Body of pancreas (tissue), 4 donors: ENCODE data around the gene RBMS3. TPM values are rescaled to one million over a fixed set of nuclear protein-coding genes. Genes with fewer than 3 reads are reported as not detected.

Experiments
- ATAC-seq: fragments of 150-250 bp; one replicate; pipeline ENCODE4 v1.9.1; 2016
- DNase-seq, 4 donors: peaks; one replicate each; pipeline ENCODE4 v3.0.0-alpha.2; 2019
- H3K27ac ChIP-seq, 4 donors: fragments of 200-600 bp; sonication (generic); 1 replicate in 3 of 4; 2 replicates in 1 of 4; pipeline versions ENCODE4 v1.5.1 to v1.6.1; 2016 to 2019; ENCODE audit warnings: mild to moderate bottlenecking in 1 of 4, mixed read lengths in 1 of 4, moderate library complexity in 1 of 4
- H3K27me3 ChIP-seq, 2 donors: fragments of 200-600 bp; sonication (generic); one replicate each; pipeline ENCODE4 v1.6.0; 2016; ENCODE audit warnings: mild to moderate bottlenecking in 1 of 2
- H3K36me3 ChIP-seq, 2 donors: fragments of 200-600 bp; sonication (generic); replicated peaks in 1 of 2; 2 replicates each; pipeline ENCODE4 v1.5.1; 2016; ENCODE audit warnings: low read depth in 2 of 2; ENCODE audit not compliant: insufficient read depth in 1 of 2
- H3K4me1 ChIP-seq: fragments of 200-600 bp; sonication (generic); one replicate; pipeline ENCODE4 v1.6.0; 2016
- H3K4me3 ChIP-seq, 2 donors: fragments of 200-600 bp; sonication (generic); 1 replicate in 1 of 2; 2 replicates in 1 of 2; pipeline ENCODE4 v1.5.1; 2016 to 2019
- H3K9me3 ChIP-seq, 3 donors: fragments of 200-600 bp; sonication (generic); 1 replicate in 2 of 3; 2 replicates in 1 of 3; pipeline ENCODE4 v1.5.1; 2016
- CTCF ChIP-seq, 7 experiments: fragments of 450-650 bp in 4 of 7; fragments of 200-600 bp in 3 of 7; sonication (generic) in 3 of 7; IDR thresholded peaks; one replicate each; pipeline ENCODE4 v1.5.1; 2016 to 2019; ENCODE audit warnings: antibody characterized with exemption in 7 of 7
- POLR2A ChIP-seq, 3 donors: fragments of 450-650 bp; IDR thresholded peaks; one replicate each; pipeline ENCODE4 v1.6.1; 2016; ENCODE audit warnings: antibody characterized with exemption in 3 of 3, mild to moderate bottlenecking in 2 of 3
- WGBS, 2 donors: methylation state at CpG; one replicate each; pipeline ENCODE4 v1.1.5; 2017; 5-methylcytosine and 5-hydroxymethylcytosine counted together
- intact Hi-C: fragments of 100-400 bp; cut with DNase I; formaldehyde crosslinking; loops from one replicate; pipeline ENCODE4 v1.15.1; 2023
- total RNA-seq, 2 donors: library from RNA; depleted of rRNA; stranded (reverse); fragments of >200 nt; gene quantifications; one replicate each; pipeline ENCODE4 v1.1.0, GENCODE V29; 2016

The RBMS3 gene
- total RNA-seq, 2 donors from 2014 or later, result 17.4 to 29.7 TPM

GRCh38 chr3:29338377-29338776 is 57.5 kb downstream of the RBMS3 start:
- no peaks in the 10 kb centered on the region for H3K27me3 ChIP-seq
- no peaks in the 10 kb centered on the region for H3K9me3 ChIP-seq
- DNase-seq, result no peak
- no peak for ATAC-seq
- H3K27ac ChIP-seq, result no peak overlapping the region
- intact Hi-C loops, result no loop called here
- TF ChIP-seq CTCF (IDR thresholded peaks at IDR 0.05) (no peak), POLR2A (IDR thresholded peaks at IDR 0.05) (no peak)
- no peak overlapping the region for H3K4me3 ChIP-seq
- no peaks in the 10 kb centered on the region for H3K36me3 ChIP-seq
- H3K4me1 ChIP-seq, result no peaks in the 10 kb centered on the region

GRCh38 chr3:29339016-29339833 is 58.4 kb downstream of the RBMS3 start:
- H3K4me3 ChIP-seq, result no peak overlapping the region
- intact Hi-C loops, result no loop called here
- ATAC-seq (no peak), DNase-seq (no peak)
- H3K4me1 ChIP-seq, result no peaks in the 10 kb centered on the region
- H3K27ac ChIP-seq, result no peak overlapping the region
- no peaks in the 10 kb centered on the region for H3K36me3 ChIP-seq
- H3K27me3 ChIP-seq, result no peaks in the 10 kb centered on the region
- no peaks in the 10 kb centered on the region for H3K9me3 ChIP-seq
- TF ChIP-seq CTCF (IDR thresholded peaks at IDR 0.05), result no peak
- no peak for TF ChIP-seq POLR2A (IDR thresholded peaks at IDR 0.05)
- WGBS, 2 donors, result 45 to 53% methylated on average over 8 of the region's 8 CpGs

- ATAC-seq (no peak), DNase-seq (no peak)
- 42 to 51% methylated on average over 3 of the region's 3 CpGs for WGBS, 2 donors
- no peak for TF ChIP-seq CTCF (IDR thresholded peaks at IDR 0.05)
- no peak for TF ChIP-seq POLR2A (IDR thresholded peaks at IDR 0.05)
- Histone ChIP-seq H3K27me3 (no peaks in the 10 kb centered on the region), H3K27ac (no peak overlapping the region), H3K4me3 (no peak overlapping the region), H3K4me1 (no peaks in the 10 kb centered on the region), H3K9me3 (no peaks in the 10 kb centered on the region), H3K36me3 (no peaks in the 10 kb centered on the region)
- intact Hi-C loops, result no loop called here
Observed at GRCh38 chr3:29344154-29344553, 63.3 kb downstream of the RBMS3 start.

- Histone ChIP-seq H3K4me3 (no peak overlapping the region), H3K27ac (no peak overlapping the region), H3K27me3 (no peaks in the 10 kb centered on the region), H3K36me3 (no peaks in the 10 kb centered on the region), H3K4me1 (no peaks in the 10 kb centered on the region), H3K9me3 (no peaks in the 10 kb centered on the region)
- intact Hi-C loops, result no loop called here
- WGBS, 2 donors, result 64 to 70% methylated on average over 1 of the region's 1 CpG
- ATAC-seq (no peak), DNase-seq (no peak)
- TF ChIP-seq CTCF (IDR thresholded peaks at IDR 0.05), result no peak
- TF ChIP-seq POLR2A (IDR thresholded peaks at IDR 0.05), result no peak
Observed at GRCh38 chr3:29344935-29345334, 64.1 kb downstream of the RBMS3 start.
